Immature natural killer cell (primary cell): Measurements from ENCODE around the gene NFATC1. TPM values are rescaled to one million over a fixed set of nuclear protein-coding genes. Genes with fewer than 3 reads are reported as not detected.
A peak's percentile ranks its signal among the peaks of the same experiment; 100 is the strongest.

Experiments
- DNase-seq, 3 donors: peaks; one replicate each; pipeline ENCODE4 v3.0.0; 2022; ENCODE audit warnings: mixed read lengths in 1 of 3
- H3K27ac Mint-ChIP-seq, 6 donors: one replicate each; pipeline ENCODE4 v1.8.0; 2020; ENCODE audit warnings: mixed read lengths in 6 of 6, mild to moderate bottlenecking in 5 of 6, inconsistent platforms in 4 of 6, moderate library complexity in 3 of 6
- H3K27me3 Mint-ChIP-seq, 3 donors: one replicate each; pipeline ENCODE4 v1.8.0; 2020 to 2021; ENCODE audit warnings: low read depth in 3 of 3, mild to moderate bottlenecking in 3 of 3, mixed read lengths in 3 of 3, moderate library complexity in 3 of 3, inconsistent platforms in 1 of 3
- H3K36me3 Mint-ChIP-seq, 3 donors: one replicate each; pipeline ENCODE4 v1.8.0; 2020; ENCODE audit warnings: mixed read lengths in 3 of 3, inconsistent platforms in 2 of 3, mild to moderate bottlenecking in 2 of 3
- H3K4me1 Mint-ChIP-seq, 2 donors: one replicate each; pipeline ENCODE4 v1.8.0; 2020; ENCODE audit warnings: inconsistent platforms in 2 of 2, mild to moderate bottlenecking in 2 of 2, mixed read lengths in 2 of 2, moderate library complexity in 1 of 2
- H3K4me3 Mint-ChIP-seq, 5 donors: one replicate each; pipeline ENCODE4 v1.8.0; 2020; ENCODE audit warnings: mild to moderate bottlenecking in 5 of 5, mixed read lengths in 5 of 5, inconsistent platforms in 3 of 5, moderate library complexity in 3 of 5
- H3K9me3 Mint-ChIP-seq, 6 donors: one replicate each; pipeline ENCODE4 v1.8.0; 2020; ENCODE audit warnings: mild to moderate bottlenecking in 6 of 6, mixed read lengths in 6 of 6, inconsistent platforms in 4 of 6, moderate library complexity in 3 of 6
- polyA plus RNA-seq, 3 donors: library from polyadenylated mRNA; unstranded; fragments of 300-500 nt; fragmentation: Illumina TruSeq; gene quantifications; one replicate each; pipeline ENCODE4 v1.2.3, GENCODE V29; 2021

NFATC1 gene
- polyA plus RNA-seq, 3 donors from 2014 or later, result 3.1 to 17.6 (median 8.9) TPM

DNA sequence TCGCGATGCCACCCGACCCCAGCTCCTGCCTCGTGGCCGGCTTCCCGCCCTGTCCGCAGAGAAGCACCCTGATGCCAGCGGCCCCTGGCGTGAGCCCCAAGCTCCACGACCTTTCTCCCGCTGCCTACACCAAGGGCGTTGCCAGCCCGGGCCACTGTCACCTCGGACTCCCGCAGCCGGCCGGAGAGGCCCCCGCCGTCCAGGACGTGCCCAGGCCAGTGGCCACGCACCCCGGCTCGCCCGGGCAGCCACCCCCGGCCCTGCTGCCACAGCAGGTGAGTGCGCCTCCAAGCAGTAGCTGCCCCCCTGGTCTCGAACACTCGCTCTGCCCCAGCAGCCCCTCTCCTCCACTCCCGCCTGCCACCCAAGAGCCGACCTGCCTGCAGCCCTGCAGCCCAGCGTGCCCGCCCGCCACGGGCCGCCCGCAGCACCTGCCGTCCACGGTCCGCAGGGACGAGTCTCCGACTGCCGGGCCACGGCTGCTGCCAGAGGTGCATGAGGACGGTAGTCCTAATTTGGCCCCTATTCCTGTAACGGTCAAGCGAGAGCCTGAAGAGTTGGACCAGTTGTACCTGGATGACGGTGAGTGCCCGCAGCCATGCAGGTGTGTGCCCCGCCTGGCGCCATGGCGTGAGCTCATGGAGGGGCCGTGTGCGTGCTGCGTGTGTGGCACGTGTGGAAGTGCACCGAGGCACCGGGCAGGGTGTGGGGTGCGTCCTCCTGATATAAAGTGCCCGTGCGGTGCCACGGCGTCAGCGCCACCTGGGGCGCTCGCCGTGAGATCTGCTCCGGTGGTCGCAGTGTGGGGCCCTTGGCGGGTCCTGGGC lies 90.8 kb downstream of the NFATC1 start:
- Mint-ChIP-seq H3K36me3 (peaks cover 4 to 6% (median 4%) of the 10 kb centered on the region in 3 donors), H3K4me1 (peaks cover 3 to 7% of the 10 kb centered on the region in 2 donors), H3K27ac (no peak overlapping the region), H3K9me3 (no peaks in the 10 kb centered on the region), H3K4me3 (no peak overlapping the region), H3K27me3 (peaks cover 0 to 2% (median 0%) of the 10 kb centered on the region in 3 donors)
- DNase-seq, result no peak

DNA sequence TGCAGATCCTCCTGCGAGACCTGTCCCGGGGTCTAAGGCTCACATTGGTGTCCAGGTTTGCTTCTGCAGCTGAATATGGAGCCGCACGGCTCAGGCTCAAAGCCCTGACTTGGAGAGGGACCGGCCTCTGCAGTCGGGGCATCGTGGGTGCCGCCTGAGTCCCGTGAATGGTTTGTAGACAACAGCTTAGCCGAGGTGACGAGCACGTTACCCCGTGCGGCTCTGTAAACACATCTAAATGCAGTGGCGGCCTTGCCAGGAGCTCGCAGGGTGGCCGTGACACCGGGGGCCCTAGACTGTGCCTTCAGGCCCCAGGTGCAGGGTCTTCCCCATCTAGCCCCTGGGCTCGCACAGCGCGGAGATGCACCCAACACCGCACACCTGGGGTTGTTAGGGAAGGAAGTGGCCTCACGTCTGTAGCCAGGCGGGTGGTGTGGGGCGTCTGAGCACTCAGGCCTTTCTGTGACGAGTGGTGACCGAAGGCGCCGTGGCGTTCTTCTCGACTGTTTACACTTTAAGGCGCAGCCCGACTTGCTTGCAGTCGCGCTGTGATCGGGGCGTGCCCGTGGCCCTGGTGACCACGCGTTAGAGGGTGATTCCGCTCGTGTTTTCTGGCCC lies 91.6 kb downstream of the NFATC1 start:
- H3K27me3 Mint-ChIP-seq, result peaks cover 0 to 2% (median 0%) of the 10 kb centered on the region in 3 donors
- H3K4me1 Mint-ChIP-seq, result peaks cover 5 to 7% of the 10 kb centered on the region in 2 donors
- H3K36me3 Mint-ChIP-seq, result peaks cover 4 to 6% (median 4%) of the 10 kb centered on the region in 3 donors
- DNase-seq, result peak in 1 of 3 donors; percentile 13
- no peak overlapping the region for H3K27ac Mint-ChIP-seq
- H3K9me3 Mint-ChIP-seq, result no peaks in the 10 kb centered on the region
- H3K4me3 Mint-ChIP-seq, result no peak overlapping the region

DNA sequence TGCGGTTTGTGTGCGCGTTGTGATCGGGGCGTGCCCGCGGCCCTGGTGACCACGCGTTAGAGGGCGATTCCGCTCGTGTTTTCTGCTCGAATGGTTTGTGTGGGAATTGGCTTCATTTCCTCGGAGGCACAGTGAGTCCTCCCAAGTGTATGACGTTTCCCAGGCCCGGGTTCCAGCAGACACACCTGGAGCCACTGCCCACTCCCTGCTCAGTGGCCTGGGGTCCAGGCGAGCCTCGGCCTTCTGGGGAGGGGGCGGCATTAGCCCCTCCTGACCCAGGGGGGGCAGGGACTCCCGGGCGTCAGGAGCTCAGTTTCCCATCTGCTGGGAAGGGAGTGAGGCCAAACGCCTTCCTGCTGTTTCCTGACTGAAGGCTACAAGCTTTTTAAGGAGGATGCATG lies 92.1 kb downstream of the NFATC1 start:
- no peaks in the 10 kb centered on the region for H3K9me3 Mint-ChIP-seq
- DNase-seq, result no peak
- H3K4me3 Mint-ChIP-seq, result no peak overlapping the region

DNA sequence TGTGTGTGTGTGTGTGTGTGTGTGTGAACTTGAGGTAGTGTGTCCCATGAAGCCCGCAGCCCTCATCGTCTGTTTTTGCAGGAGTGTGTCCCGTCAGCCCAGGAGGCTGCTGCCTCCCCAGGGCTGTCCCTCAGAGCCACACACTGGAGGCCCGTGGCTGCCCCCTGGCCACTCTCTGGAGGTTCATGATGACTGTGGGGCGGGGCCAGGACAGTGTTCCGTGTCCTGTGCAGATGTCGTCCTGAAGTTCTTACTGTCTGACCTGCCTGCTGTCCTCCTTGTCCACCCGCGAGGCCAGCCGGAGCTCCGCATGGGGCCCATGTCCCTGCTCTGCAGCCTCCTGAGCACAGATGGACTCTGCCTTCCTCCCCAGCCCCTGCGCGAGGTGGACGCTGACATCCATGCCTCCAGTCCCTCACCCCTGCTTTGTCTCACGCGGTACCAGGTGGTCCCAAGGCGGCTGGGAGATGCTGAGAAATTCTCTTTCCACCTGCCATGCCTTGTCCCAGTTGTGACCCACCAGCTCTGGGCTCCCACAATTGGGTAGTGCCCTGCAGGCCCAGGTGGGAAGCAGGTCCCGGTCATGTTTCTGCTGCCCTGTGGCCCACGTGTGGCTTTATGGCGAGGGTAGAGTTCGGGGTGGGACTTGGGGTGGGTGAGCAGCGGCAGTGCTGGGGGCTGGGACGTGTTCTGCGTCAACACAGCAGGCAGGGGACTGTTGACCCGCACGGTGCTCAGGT lies 92.8 kb downstream of the NFATC1 start:
- DNase-seq, result no peak
- peaks cover 5 to 7% of the 10 kb centered on the region in 2 donors for H3K4me1 Mint-ChIP-seq
- H3K36me3 Mint-ChIP-seq, result peaks cover 4 to 6% (median 4%) of the 10 kb centered on the region in 3 donors
- H3K4me3 Mint-ChIP-seq, result no peak overlapping the region
- peaks cover 0 to 2% (median 0%) of the 10 kb centered on the region in 3 donors for H3K27me3 Mint-ChIP-seq
- no peak overlapping the region for H3K27ac Mint-ChIP-seq
- H3K9me3 Mint-ChIP-seq, result no peaks in the 10 kb centered on the region

More for the DNA sequence above, 92.1 kb downstream of the NFATC1 start:
- H3K27ac Mint-ChIP-seq, result no peak overlapping the region
- peaks cover 4 to 6% (median 4%) of the 10 kb centered on the region in 3 donors for H3K36me3 Mint-ChIP-seq
- peaks cover 5 to 7% of the 10 kb centered on the region in 2 donors for H3K4me1 Mint-ChIP-seq
- peaks cover 0 to 2% (median 0%) of the 10 kb centered on the region in 3 donors for H3K27me3 Mint-ChIP-seq

DNA sequence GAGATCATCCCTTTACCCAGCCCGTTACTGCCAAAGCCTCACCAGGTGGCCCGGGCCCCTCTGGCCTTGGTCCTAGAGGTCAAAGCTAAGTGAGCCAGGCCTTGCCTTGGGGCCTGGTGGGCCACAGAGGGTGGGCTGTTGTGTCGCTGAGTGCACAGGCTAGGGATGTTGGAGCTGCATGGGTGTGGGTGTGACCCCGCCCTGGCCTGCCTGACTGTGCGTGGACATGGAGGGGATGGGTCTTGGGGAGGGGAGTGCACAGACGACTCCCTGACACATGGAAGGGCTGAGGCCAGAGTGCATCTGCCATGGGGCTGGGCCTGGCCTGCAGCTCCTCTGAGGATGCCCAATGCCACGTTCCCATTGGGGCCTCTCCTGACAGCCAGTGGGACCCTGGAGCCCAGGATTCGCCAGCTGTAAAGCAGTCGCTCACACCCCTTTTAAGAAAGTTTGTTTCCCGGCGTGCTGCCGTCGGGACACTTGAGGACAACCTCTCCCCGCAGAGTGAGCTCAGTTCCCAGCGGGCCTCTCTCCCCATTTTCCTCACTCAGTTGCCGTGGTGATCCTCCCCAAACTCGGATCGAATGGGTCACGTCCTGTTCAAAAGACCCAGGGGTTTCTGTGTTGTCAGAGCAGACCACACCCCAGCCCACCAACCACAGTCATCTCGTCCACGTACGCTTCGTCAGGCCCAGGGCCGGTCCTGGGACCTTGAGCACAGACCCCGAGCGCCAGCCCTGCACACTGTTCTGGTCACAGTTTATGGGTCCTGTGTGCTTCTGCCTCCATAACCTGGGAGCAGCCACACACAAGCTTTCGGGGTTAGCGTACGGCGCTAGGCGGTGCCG lies 93.5 kb downstream of the NFATC1 start:
- no peak for DNase-seq
- H3K9me3 Mint-ChIP-seq, result no peaks in the 10 kb centered on the region
- peaks cover 0 to 2% (median 0%) of the 10 kb centered on the region in 3 donors for H3K27me3 Mint-ChIP-seq
- H3K36me3 Mint-ChIP-seq, result peaks cover 4 to 6% (median 4%) of the 10 kb centered on the region in 3 donors
- peaks cover 5 to 7% of the 10 kb centered on the region in 2 donors for H3K4me1 Mint-ChIP-seq
- no peak overlapping the region for H3K27ac Mint-ChIP-seq
- H3K4me3 Mint-ChIP-seq, result no peak overlapping the region

DNA sequence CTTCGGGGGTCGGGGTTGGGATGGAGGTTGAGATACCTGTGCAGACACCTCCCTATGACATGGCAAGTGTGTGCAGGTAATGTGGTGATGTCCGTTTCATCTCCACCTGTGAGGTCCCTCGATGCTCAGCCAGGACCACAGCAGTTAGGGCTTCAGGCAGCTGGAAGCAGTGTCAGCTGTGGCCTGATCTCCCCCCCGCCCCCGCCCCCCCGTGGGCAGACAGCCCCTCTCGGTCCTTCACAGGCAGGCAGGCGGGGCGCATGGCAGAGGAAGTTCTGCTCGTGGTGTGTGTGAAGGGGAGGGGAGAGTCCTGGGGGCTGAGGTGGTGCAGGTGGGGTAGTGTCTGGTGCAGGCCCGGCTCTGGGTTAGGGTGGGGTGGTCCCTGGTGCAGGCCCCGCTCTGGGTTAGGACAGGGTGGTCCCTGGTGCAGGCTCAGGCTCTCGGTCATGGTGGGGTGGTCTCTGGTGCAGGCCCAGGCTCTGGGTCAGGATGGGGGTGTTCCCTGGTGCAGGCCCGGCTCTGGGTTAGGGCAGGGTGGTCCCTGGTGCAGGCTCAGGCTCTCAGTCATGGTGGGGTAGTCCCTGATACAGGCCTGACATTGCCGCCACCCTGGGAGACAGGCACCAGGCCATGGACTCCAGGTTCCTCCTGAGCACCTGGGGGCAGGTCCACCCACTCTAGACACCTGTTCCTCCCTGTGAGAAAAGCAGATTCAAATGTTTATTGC lies 94.3 kb downstream of the NFATC1 start:
- DNase-seq, result no peak
- Mint-ChIP-seq H3K4me1 (peaks cover 5 to 7% of the 10 kb centered on the region in 2 donors), H3K27ac (no peak overlapping the region), H3K9me3 (no peaks in the 10 kb centered on the region), H3K36me3 (peaks cover 4 to 5% (median 4%) of the 10 kb centered on the region in 3 donors), H3K27me3 (peaks cover 0 to 3% (median 0%) of the 10 kb centered on the region in 3 donors), H3K4me3 (no peak overlapping the region)

DNA sequence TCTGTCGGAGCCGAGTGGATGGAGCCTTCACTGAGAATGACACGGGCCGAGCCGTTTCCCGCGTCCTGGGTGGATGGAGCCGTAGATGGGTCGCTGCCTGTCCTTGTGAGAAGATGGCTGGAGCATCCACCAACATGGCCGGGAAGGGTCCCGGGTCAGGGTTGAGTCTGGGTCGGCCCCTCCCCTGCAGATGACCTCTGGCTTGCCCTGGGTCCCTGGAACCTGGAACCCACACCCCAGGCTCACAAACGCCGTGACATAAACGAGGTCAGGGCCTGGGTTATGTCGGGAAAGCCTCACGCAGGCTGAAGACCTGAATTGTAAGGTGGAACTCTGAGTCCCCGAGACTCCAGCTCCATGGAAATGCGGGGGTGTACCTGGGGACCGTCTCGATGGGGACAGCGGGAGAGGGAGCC lies 94.9 kb downstream of the NFATC1 start:
- H3K36me3 Mint-ChIP-seq, result peaks cover 8 to 10% (median 8%) of the 10 kb centered on the region in 3 donors
- H3K9me3 Mint-ChIP-seq, result peaks cover 0 to 2% (median 0%) of the 10 kb centered on the region in 6 donors
- DNase-seq, result no peak
- peaks cover 0 to 6% (median 0%) of the 10 kb centered on the region in 3 donors for H3K27me3 Mint-ChIP-seq
- no peak overlapping the region for H3K4me3 Mint-ChIP-seq
- H3K4me1 Mint-ChIP-seq, result peaks cover 5 to 12% of the 10 kb centered on the region in 2 donors
- no peak overlapping the region for H3K27ac Mint-ChIP-seq

DNA sequence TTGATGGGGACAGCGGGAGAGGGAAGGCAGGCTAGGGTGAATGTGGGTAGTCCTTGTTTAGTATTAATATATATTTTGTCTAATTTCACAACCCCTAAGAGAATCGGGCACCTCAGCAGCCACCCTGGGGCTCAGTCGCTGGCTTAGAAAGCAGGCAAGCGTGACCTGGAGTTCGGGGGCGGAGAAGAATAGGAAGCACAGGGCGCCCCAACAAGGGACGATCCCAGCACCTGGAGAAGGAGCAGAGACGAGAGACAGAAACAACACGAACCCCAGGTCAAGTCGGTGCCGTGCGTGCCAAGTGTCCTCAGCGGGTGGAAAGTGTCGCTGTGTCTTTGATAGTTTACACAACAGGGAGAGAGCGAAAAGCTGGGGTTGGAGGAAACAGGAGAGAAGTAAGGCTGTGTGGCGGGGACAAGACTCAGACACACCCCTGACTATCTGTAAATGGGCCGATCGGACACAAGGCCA lies 95.4 kb downstream of the NFATC1 start:
- Mint-ChIP-seq H3K4me1 (peaks cover 5 to 12% of the 10 kb centered on the region in 2 donors), H3K4me3 (no peak overlapping the region), H3K27me3 (peaks cover 0 to 6% (median 0%) of the 10 kb centered on the region in 3 donors), H3K27ac (no peak overlapping the region), H3K36me3 (peaks cover 10 to 12% (median 11%) of the 10 kb centered on the region in 3 donors), H3K9me3 (peaks cover 0 to 2% (median 0%) of the 10 kb centered on the region in 6 donors)
- DNase-seq, result no peak

DNA sequence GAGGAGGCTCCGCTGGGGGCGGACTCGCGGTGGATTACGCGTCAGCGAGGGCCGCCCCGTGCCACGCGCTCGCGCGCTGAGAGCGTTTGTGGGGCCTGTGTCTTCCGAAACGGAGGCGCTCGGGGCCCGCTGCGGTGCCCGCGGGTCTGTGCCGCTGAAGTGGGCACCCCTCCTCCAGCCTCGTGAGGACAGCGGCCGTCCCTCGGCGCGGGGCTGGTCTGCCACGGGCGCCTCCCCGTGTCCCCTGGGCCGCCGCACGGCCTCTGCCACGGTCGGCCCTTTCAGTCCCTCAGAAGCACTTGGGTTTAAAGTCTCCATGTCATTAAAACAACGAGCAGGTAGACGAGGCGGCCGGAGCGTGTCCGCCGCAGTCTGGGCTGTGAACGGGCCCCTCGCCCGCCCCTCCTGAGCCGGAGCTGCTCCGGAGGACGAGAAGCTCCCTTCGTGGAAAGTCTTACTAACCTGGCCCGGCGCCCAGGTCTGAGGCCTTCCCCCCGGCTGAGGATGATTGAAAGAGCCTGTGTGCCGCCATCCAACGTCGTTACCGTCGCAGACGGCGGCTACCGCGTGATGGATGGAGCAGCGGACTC lies 97.6 kb downstream of the NFATC1 start:
- peaks cover 5 to 12% of the 10 kb centered on the region in 2 donors for H3K4me1 Mint-ChIP-seq
- H3K36me3 Mint-ChIP-seq, result peaks cover 26 to 29% (median 27%) of the 10 kb centered on the region in 3 donors
- no peak for DNase-seq
- no peak overlapping the region for H3K27ac Mint-ChIP-seq
- peaks cover 4 to 12% (median 10%) of the 10 kb centered on the region in 6 donors for H3K9me3 Mint-ChIP-seq
- no peak overlapping the region for H3K4me3 Mint-ChIP-seq
- H3K27me3 Mint-ChIP-seq, result peaks cover 2 to 6% (median 2%) of the 10 kb centered on the region in 3 donors

DNA sequence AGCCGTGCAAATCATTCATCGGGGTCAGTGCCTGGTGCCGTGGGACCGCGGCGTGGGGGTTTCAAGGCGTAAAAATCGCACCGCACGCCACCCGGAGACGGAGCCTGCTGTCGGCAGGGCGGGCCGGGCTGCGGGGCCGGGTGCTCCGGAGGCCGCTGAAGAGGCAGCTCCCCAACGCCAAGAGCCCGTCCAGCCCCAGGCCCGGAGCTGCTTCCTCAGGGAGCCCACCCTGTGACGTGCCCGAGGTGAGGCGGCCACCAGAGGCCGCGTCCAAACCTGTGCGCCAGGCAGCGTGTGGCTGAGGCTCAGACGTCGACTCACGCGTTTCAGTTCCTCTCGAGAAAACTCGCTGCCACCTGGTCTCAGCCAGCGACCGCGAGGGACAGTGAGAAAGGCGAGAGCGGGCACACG lies 98.1 kb downstream of the NFATC1 start:
- no peak for DNase-seq
- no peak overlapping the region for H3K4me3 Mint-ChIP-seq
- peaks cover 4 to 17% (median 15%) of the 10 kb centered on the region in 6 donors for H3K9me3 Mint-ChIP-seq
- H3K4me1 Mint-ChIP-seq, result peaks cover 5 to 12% of the 10 kb centered on the region in 2 donors
- no peak overlapping the region for H3K27ac Mint-ChIP-seq
- peaks cover 2 to 6% (median 2%) of the 10 kb centered on the region in 3 donors for H3K27me3 Mint-ChIP-seq
- peaks cover 30 to 34% (median 31%) of the 10 kb centered on the region in 3 donors for H3K36me3 Mint-ChIP-seq

DNA sequence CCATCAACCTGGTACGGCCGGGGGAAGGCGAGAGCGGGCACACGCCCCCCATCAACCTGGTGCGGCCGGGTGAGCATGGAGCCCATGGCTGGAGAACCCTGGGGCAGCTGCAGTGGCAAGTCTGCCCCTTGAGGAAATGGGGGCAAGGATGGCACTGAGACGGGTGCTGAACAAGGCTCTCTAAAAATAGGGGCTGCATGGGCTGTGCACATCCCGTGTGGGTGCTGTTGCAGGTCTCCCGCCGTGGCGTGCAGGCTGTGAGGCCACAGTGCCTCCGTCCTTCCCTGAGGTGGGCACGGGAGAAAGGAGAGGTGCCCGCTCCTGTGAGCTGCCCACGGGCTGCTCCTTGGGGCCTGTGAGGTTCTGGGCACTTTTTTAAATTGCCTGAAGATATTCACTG lies 99.2 kb downstream of the NFATC1 start:
- peaks cover 39 to 45% (median 40%) of the 10 kb centered on the region in 3 donors for H3K36me3 Mint-ChIP-seq
- no peak overlapping the region for H3K4me3 Mint-ChIP-seq
- H3K27ac Mint-ChIP-seq, result no peak overlapping the region
- H3K9me3 Mint-ChIP-seq, result peaks cover 11 to 27% (median 24%) of the 10 kb centered on the region in 6 donors
- DNase-seq, result no peak
- H3K4me1 Mint-ChIP-seq, result peaks cover 5 to 12% of the 10 kb centered on the region in 2 donors
- H3K27me3 Mint-ChIP-seq, result peaks cover 2 to 6% (median 2%) of the 10 kb centered on the region in 3 donors

DNA sequence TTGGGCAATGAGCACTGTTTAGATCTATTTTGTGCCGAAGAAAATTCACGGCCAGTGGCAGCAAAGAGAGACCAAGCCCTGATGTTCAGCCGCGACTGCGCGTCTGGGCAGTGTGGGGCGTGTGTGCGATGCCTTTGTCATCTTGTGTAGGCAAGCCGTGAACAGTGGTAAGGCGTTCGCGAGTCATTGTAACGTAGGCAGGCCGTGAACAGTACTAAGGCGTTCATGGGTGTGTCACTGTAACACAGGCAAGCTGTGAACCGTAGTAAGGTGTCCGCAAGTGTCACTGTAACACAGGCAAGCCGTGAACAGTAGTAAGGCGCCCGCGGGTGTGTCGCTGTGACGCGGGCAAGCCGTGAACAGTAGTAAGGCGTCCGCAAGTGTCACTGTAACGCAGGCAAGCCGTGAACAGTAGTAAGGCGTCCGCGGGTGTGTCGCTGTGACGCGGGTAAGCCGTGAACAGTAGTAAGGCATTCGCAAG lies 99.9 kb downstream of the NFATC1 start:
- Mint-ChIP-seq H3K4me1 (peaks cover 5 to 12% of the 10 kb centered on the region in 2 donors), H3K9me3 (peaks cover 11 to 31% (median 26%) of the 10 kb centered on the region in 6 donors), H3K36me3 (peaks cover 39 to 51% (median 45%) of the 10 kb centered on the region in 3 donors), H3K27me3 (peaks cover 2 to 6% (median 2%) of the 10 kb centered on the region in 3 donors), H3K27ac (no peak overlapping the region), H3K4me3 (no peak overlapping the region)
- no peak for DNase-seq
